ENCODE measurements around the gene RBSN.

GRCh38 chr3:15096046-15096445 lies 2.9 kb downstream of the RBSN start:
- TF ChIP-seq CTCF (IDR thresholded peaks at IDR 0.05) (no peak), EZH2phosphoT487 (IDR thresholded peaks at IDR 0.05) (no peak)
